ENCODE data around the gene ENAH.
A peak's percentile ranks its signal among the peaks of the same experiment; 100 is the strongest.
"Not testable (repeated sequence)": the region's sequence is repeated elsewhere in the genome, so short reads cannot be mapped to it uniquely, and the experiment has no call there.

Gene ENAH

DNA sequence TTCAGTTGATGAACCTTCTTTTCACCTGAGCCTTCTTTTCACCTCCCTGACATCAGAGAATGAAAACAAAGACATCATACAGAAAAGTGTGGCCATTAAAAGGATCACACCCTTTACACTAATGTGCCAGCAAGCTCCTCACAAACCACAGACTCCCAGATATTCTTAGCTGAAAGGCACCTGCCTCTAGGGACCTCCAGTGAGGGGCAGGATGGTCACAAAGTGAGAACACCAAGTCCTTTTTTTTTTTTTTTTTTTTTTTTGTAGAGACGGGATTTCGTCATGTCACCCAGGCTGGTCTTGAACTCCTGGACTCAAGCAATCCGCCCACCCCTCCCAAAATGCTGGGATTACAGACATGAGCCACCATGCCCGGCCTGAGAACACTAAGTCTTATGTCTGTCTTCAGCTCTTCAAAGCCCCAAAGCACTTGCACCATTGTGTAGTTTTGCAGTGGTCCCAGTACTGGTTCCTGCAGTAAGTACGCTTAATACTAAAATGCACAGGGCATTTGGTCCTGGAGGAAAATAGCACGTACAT, 166.9 kb downstream of the ENAH start:
- no peak for DNase-seq

DNA sequence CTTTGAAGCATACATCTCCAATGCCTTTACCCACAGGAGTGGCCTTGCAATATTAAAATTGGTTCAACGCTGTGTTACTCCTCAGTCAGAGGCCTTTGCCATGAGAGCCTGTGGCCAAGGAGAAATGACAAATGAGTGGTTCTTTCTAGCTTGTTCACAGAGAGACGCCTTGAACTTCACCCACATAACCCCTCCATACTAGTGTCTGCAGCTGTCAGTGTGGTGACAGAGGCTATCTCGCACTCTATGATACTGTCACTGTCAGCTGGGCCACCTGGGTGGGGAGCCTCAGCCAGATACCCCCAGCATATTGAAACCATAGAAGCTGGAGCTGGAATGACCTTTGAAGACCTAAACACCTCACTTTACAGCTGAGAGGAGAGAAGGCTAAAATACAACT, 167.7 kb downstream of the ENAH start:
- no peak for DNase-seq

DNA sequence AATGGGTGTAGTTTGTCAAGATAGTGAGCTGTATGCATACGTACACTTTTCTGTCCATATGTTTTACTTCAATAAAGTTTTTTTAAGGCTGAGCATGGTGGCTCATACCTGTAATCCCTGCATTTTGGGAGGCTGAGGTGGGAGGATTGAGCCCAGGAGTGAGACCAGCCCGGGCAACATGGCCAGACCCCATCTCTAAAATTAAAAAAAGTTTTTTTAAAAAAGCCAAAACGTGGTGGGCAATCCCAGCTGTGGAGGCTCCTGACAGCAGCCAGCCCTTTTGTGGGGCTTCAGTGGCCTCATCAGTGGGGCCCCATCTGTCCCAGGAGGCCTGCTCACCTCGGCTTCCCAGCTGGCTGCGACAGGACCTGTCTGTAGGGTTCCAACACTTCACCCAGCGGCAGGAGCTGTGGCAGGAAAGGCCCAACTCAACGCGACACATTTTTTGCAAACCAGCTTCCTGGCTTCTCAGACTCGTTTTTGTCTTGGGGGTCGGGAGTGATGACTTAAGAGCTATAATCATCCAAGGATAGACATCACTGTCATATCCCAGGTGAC, 168.2 kb downstream of the ENAH start:
- DNase-seq: no peak

DNA sequence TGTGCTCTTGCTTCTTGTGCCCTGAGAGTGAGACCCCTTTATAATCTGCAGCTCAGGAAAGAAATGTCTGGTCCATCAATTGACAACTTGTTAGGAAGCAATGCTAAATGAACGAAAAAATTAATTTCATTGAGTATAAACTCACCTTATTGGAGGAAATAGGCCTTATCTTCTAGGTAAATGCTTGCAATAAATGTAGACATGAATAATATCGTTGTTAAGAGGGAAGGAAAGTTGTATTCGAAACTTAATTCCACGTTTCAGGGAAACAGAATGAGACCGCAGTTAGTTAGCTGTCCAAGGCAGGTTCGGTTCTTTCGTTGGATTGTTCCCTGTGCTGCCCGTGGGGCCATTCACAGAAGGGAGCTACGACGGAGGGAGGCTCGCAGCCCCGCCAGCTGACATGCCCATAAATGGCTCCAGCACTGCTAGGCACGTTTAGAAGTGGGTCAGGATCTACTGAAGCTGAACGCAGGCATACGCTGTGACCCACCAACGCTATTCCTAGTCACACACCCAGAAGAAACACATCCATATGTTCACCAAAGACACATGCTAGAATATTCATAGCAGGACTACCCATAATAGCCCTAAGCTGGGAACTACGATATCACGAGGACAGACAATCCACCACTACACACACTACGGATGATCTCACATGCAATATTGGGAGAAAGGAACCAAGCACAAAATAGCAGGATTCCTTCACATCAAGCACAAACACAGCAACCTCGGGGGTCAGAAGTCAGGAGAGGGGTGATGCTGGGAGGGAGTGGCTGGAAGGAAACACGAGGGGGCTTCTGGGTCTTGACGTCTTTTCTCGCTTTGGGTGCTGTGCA, 168.9 kb downstream of the ENAH start:
- DNase-seq: no peak

DNA sequence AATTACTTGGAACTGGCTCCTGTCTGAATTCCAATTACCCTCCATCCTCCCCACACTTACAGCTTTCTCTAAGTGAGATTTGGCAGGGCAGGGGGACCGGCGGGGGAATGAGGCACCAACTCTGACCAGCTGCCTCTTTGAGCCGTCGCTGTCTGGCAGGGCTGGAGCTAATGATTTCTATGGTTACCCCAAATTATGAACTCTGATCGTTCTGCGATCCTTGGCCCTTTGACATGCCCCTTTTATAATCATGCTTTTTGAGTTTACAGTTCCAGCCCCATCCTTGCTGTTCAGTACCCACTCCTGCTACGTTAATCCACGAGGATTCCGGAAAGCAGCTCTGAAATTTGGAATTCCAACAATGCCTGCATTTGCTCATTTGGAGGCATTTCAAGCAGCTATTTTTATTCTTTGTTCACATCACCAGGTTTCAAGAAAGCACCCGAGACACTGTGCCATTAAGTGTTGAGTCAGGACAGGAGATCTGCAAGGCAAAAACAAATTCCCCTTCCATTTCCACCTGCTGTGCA, 170.4 kb downstream of the ENAH start:
- DNase-seq: no peak

DNA sequence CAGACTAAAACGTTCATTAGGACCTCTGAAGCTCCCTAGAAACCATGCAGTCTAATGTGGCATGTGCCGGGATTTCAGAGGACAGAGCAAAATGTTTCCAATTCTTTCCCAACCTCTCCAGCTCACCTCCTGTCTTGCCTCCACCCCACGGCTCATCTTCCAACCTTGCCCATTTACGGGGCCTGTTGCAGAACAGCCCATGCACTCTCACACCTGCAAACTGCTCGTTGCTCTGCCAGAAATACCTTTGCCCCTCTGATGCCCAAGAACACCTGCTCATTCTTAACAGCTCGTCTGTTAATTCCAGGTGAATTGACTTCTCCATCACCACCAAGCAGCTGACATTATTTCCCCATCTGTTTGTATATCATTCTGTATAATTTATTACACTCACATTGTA, 171.2 kb downstream of the ENAH start:
- DNase-seq: no peak

DNA sequence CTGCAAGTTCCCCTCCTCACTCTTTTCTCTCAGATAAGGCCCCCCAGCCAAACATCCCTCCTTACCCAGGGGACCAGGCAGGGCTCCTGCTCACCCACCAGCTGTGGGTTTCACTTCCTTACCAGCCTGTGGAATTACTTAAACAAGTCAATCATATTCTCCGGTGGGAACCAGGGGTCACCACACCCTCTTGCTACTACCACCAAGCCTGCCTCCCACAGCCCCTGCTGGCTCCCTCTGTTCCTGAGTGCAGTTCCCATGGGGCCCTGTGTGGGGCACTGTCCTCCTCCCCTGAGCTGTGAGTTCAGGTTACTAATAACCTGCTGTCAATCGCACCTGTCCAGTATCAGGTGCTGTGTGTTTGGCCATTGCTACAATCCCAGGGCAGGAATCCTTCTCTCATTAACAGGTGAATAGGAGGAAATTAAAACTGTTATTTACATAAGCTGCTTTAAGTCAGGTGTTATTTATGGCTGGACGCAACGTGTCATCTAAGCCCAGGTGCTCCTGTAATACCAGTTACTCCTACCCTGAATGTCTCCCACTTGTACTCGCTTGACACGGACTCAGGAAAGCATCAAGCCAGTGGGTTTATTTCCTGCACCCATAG, 172.0 kb downstream of the ENAH start:
- peak; percentile 31 to 61 (median 38) for DNase-seq

DNA sequence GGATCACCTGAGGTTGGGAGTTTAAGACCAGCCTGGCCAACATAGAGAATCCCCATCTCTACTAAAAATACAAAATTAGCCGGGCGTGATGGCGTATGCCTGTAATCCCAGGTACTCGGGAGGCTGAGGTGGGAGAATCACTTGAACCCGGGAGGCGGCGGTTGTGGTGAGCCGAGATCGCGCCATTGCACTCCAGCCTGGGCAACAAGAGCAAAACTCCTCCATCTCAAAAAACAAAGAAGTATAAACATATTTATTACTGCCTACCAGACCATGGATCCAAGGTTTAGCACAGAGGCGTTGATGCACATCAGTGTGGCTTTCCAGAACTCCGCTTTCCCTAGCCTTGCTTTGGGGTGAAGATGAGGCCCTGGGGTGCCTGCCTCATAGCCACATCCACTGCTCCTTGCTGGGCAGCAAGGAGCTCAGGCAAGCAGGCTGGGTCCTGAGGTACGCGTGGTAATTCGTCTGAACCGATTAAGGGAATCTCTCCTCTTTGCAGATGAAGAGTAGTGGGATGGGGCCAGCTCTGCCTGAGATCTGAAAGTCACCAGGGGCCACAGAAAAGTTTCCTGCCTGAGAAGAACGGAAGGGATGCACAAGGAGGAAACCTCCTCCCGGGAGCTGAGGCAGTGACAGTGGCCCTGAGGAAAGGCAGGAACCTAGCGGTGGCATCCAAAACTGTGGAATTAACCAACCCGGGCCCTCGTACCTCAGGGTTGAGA, 172.8 kb downstream of the ENAH start:
- no peak for DNase-seq

DNA sequence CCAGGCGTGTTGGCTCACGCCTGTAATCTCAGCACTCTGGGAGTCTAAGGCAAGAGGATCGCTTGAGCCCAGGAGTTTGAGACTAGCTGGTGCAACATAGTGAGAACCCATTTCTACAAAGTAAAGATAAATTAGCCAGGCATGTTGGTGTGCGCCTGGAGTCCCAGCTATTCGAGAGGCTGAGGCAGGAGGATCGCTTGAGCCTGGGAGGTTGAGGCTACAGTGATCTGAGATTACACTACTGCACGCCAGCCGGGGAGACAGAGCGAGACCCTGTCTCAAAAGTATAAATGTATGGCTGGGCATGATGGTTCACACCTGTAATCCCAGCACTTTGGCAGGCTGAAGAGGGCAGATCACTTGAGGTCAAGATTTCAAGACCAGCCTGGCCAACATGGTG, 173.6 kb downstream of the ENAH start:
- no peak for DNase-seq

DNA sequence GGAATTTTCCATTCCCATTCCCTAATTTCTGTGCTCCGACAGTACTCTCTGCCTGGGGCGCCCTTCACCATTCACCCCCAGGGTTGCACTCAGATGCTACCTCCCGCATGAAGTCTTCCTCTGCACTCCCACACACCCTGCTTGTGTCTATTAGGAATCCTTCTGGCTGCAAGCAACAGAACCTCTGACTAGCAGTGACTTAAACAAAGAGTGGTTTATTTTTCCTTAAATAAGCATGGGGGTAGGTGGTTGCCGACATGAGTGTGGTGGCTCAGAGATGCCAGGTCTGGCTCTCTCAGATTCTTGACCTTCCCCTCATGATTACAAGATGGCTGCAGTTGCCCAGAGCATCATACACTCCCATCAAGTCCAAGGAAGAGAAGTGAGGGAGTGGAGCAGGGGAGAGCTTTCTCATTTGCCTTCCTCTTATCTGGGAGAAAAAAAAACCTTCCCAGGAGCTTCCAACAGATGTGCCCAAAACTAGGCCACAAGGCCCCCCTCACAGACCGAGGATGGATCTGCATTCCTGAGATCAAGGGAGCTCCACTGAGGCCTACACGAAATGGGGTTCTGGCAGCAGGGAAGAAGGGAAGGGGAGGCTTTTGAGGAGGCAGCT, 175.5 kb downstream of the ENAH start:
- no peak for DNase-seq

DNA sequence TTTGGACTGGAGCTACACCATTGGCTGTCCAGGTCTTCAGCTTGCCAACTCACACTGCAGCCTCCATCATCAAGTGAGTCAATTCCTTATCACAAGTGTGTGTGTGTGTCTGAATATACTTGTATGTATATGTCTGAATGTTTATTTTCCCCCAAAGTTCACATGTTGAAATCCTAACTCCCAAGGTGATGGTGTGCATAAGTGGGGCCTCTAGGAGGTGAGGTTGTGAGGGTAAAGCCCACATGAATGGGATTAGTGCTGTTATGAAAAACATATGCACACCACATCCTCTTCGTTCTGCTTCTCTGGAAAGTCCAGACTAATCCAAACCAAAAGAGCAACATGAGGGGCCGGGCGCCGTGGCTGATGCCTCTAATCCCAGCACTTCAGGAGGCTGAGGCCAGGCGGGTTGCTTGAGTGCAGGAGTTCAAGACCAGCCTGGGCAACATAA, 176.4 kb downstream of the ENAH start:
- DNase-seq: no peak

DNA sequence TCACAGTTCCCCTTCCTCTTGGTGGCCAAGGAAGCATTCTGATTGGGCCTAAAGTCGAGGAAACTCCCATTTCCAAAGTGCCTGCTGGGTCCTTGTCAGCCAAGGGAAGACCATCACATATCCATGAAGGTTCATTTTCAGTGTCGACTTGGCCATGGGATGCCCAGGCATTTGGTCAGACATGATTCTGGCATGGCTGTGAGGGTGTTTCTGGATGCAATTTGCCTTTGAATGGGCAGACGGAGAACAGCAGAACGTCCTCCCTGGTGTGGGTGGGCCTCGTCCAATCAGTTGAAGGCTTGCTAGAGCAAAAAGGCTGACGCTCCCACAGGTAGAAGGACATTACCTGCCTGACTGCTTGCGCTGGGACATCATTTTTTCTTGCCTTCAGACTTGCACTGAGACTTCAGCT, 176.8 kb downstream of the ENAH start:
- DNase-seq: no peak

DNA sequence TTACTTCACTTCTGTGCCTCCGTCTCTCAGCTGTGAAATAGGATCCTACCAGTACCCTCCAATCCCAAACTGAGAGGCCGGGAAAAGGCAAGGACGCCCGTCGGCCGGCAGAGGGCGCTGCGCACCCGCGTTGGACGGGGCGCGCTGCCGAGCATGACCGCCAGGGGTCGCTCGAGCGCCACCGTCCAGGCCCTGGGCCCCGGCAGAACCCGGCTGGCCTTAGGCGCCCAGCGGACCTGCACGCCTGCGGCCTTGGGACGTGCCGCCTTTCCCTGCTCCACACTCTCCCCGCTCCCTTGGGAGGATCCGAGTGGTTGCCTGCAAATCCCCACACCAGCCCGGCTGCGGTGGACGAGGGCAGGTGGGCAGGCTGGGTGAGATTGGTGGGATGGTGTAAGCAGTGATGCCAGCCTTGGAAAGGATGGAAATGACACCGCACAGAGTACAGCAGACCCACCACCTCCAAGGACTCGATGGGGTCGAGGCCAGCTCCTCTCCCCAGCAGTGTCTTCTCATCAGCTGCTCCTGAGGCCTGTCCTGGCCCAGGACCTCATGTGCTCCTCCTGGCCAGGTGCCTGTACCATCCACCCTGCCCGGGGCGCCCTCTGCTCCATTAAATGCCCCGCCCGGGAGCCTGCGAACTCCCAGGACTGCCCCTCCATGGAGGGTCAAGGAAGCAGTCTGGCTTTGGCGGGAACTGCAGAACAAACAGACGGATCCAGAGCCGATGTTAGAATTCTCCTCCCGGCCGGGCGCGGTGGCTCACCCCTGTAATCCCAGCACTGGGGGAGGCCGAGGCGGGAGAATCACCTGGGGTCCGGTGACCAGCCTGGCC, 177.7 kb downstream of the ENAH start:
- peak; percentile 61 to 85 (median 84) for DNase-seq

DNA sequence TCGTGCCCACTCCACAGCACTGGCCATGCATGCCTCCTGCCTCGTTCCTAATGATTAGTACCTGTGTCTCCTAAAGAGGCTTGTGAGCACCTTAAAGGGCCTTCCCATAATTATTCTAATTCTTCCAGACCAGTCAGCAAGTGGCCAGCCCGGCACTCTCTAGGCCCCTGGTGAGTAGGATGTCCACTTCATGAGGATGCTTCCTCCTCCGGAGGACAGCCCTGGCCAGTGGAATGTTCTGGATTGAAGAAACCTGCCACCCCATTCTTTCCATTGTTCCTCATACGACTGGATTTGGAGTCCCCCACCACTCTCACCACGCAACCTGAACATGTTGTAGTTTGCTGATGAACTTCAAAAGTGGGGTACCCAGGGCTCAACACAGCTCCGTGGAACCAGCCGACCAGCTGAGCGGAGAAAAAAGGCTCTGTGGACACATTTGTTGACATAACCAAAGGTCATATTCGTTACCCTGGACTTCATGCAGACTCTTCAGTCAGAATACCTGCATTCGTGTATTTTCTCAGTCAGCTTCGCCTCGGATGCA, 178.4 kb downstream of the ENAH start:
- DNase-seq: no peak

DNA sequence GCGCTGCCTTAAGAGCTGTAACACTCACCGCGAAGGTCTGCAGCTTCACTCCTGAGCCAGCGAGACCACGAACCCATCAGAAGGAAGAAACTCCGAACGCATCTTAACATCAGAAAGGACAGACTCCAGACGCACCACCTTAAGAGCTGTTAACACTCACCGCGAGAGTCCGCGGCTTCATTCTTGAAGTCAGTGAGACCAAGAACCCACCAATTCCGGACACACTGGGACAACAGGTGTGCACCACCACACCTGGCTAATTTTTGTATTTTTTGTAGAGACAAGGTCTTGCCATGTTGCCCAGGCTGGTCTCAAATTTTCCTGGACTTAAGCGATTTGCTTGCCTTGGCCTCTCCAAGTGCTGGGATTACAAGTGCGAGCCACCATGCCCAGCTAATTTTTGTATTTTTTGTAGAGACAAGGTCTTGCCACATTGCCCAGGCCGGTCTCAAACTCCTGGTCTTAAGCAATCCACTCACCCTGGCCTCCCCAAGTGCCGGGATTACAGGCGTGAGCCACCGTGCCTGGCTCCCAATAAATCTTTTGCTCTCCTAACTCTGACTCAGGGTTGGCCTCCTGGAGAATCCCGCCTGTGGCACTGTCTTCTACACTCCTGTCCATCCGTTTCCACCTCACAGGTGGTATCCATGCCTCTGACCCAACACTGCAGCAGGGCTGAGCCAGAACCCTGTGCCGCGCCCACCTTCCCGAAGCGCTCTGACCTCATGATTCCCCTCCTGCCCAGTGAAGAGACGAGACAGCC, 179.1 kb downstream of the ENAH start:
- DNase-seq: not testable (repeated sequence)

DNA sequence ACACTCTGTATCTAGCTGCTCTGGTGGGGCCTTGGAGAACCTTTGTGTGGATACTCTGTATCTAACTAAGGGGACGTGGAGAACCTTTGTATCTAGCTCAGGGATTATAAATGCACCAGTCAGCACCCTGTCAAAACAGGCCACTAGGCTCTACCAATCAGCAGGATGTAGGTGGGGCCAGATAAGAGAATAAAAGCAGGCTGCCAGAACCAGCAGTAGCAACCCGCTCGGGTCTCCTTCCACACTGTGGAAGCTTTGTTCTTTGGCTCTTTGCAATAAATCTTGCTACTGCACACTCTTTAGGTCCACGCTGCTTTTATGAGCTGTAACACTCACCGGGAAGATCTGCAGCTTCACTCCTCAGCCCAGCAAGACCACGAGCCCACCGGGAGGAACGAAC, 179.7 kb downstream of the ENAH start:
- DNase-seq: peak in 1 of 4 experiments; percentile 21

DNA sequence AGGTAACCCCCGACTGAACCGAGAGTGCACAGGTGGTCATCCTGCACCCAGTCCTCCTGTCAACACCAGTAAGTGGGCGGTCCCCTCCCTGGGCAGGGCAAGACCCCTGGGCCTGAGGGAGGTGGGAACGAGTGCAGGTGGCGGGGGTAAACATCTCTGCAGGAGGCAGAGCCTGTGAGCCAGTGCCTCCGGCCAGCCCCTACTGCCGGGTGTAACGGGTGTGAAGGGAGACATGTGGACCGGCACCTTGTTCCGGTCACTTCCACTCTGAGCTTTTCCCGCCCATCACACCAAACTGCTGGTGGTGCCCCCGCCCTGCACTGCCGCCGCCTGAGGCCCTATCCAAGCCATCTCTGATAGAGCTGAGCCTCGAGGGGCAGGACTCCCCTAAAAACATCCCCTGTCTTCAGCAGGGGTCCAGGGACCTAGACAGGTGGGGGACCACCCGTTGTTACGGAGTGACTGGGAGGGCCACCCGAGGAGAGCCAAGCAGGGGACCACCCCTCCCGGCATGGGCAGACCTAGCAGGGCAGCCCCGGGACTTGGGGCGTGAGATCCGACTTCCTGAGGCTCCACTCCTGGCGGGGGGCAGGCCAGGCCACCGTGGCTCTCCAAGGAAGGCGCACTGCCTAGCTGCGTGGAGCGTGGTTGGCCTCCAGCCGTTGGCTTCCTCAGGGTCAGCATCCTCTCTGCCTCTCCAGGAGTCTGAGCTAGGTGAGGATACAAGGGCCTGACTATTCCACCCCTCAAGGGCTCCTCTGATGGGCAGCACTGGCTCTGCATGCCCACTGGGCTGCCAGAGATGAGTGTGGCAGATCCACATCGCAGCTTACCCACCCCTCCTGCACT, 181.2 kb downstream of the ENAH start:
- no peak for DNase-seq

DNA sequence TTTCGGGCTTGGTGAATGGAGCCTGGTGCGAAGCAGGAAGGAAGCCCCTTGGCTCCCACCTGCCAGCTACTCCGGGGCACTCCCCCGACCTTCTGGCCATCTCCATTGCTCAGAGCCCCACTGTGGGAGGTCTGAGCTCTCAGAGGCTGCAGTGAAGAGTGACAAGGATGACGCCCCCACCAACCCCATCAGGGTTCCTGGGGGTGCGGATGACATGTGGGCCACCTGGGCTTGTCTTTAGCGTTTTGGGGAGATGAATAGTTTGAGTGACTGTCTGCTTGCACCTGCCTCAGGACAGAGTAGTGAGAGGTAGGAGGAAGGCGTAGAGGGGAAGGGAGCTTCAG, 181.8 kb downstream of the ENAH start:
- DNase-seq: no peak
